Measurements from ENCODE around the gene DSN1. TPM values are rescaled to one million over a fixed set of nuclear protein-coding genes. Genes with fewer than 3 reads are reported as not detected.

DSN1 gene
- polyA plus RNA-seq, 1 donor: 13.8 TPM

GRCh38 chr20:36742558-36742957 is 31.0 kb downstream of the DSN1 start:
- no CpG with 5 or more reads among the region's 2 CpGs for WGBS (ENCODE audit: insufficient coverage, low lambda C conversion rate)
- Histone ChIP-seq H3K9me3 (ENCODE audit: control insufficient read depth, low read depth, low read length) (no peaks in the 10 kb centered on the region), H3K36me3 (ENCODE audit: control insufficient read depth, insufficient read depth, low read length) (no peaks in the 10 kb centered on the region), H3K4me3 (ENCODE audit: low read length) (no peak overlapping the region), H3K4me1 (ENCODE audit: control insufficient read depth, insufficient read depth, low read length) (peaks cover 6% of the 10 kb centered on the region), H3K27ac (ENCODE audit: low read length) (no peak overlapping the region), H3K27me3 (ENCODE audit: control insufficient read depth, insufficient read depth, low read length) (no peaks in the 10 kb centered on the region)
- DNase-seq: no peak

- no peak overlapping the region for H3K27ac ChIP-seq (ENCODE audit: low read length)
- peaks cover 3% of the 10 kb centered on the region for H3K4me1 ChIP-seq (ENCODE audit: control insufficient read depth, insufficient read depth, low read length)
- WGBS (ENCODE audit: insufficient coverage, low lambda C conversion rate): 80% methylated on average over 3 of the region's 4 CpGs
- DNase-seq: no peak
- H3K9me3 ChIP-seq (ENCODE audit: control insufficient read depth, low read depth, low read length): no peaks in the 10 kb centered on the region
- H3K27me3 ChIP-seq (ENCODE audit: control insufficient read depth, insufficient read depth, low read length): no peaks in the 10 kb centered on the region
- no peaks in the 10 kb centered on the region for H3K36me3 ChIP-seq (ENCODE audit: control insufficient read depth, insufficient read depth, low read length)
- no peak overlapping the region for H3K4me3 ChIP-seq (ENCODE audit: low read length)
Measured at GRCh38 chr20:36741072-36741471, 32.5 kb downstream of the DSN1 start.

GRCh38 chr20:36737183-36737499 is 36.4 kb downstream of the DSN1 start:
- 100% methylated on average over 1 of the region's 6 CpGs for WGBS (ENCODE audit: insufficient coverage, low lambda C conversion rate)

GRCh38 chr20:36736451-36737182 is 36.9 kb downstream of the DSN1 start:
- H3K9me3 ChIP-seq (ENCODE audit: control insufficient read depth, low read depth, low read length): no peaks in the 10 kb centered on the region
- no peak overlapping the region for H3K27ac ChIP-seq (ENCODE audit: low read length)
- H3K4me1 ChIP-seq (ENCODE audit: control insufficient read depth, insufficient read depth, low read length): no peaks in the 10 kb centered on the region
- H3K36me3 ChIP-seq (ENCODE audit: control insufficient read depth, insufficient read depth, low read length): no peaks in the 10 kb centered on the region
- H3K27me3 ChIP-seq (ENCODE audit: control insufficient read depth, insufficient read depth, low read length): no peaks in the 10 kb centered on the region
- WGBS (ENCODE audit: insufficient coverage, low lambda C conversion rate): no CpG with 5 or more reads among the region's 3 CpGs
- H3K4me3 ChIP-seq (ENCODE audit: low read length): no peak overlapping the region
- DNase-seq: no peak

More at GRCh38 chr20:36737183-36737499, 36.4 kb downstream of the DSN1 start:
- Histone ChIP-seq H3K36me3 (ENCODE audit: control insufficient read depth, insufficient read depth, low read length) (no peaks in the 10 kb centered on the region), H3K9me3 (ENCODE audit: control insufficient read depth, low read depth, low read length) (no peaks in the 10 kb centered on the region), H3K27me3 (ENCODE audit: control insufficient read depth, insufficient read depth, low read length) (no peaks in the 10 kb centered on the region), H3K27ac (ENCODE audit: low read length) (no peak overlapping the region), H3K4me3 (ENCODE audit: low read length) (no peak overlapping the region), H3K4me1 (ENCODE audit: control insufficient read depth, insufficient read depth, low read length) (no peaks in the 10 kb centered on the region)
- DNase-seq: no peak

GRCh38 chr20:36732456-36732855 is 41.1 kb downstream of the DSN1 start:
- no peaks in the 10 kb centered on the region for H3K9me3 ChIP-seq (ENCODE audit: control insufficient read depth, low read depth, low read length)
- no peak overlapping the region for H3K27ac ChIP-seq (ENCODE audit: low read length)
- H3K36me3 ChIP-seq (ENCODE audit: control insufficient read depth, insufficient read depth, low read length): no peaks in the 10 kb centered on the region
- no CpG with 5 or more reads among the region's 1 CpG for WGBS (ENCODE audit: insufficient coverage, low lambda C conversion rate)
- no peak for DNase-seq
- no peak overlapping the region for H3K4me3 ChIP-seq (ENCODE audit: low read length)
- no peaks in the 10 kb centered on the region for H3K4me1 ChIP-seq (ENCODE audit: control insufficient read depth, insufficient read depth, low read length)
- no peaks in the 10 kb centered on the region for H3K27me3 ChIP-seq (ENCODE audit: control insufficient read depth, insufficient read depth, low read length)

- peak in 1 of 2 donors; percentile 4 for DNase-seq
- no peaks in the 10 kb centered on the region for H3K9me3 ChIP-seq (ENCODE audit: control insufficient read depth, low read depth, low read length)
- no CpG with 5 or more reads among the region's 3 CpGs for WGBS (ENCODE audit: insufficient coverage, low lambda C conversion rate)
- no peak overlapping the region for H3K4me3 ChIP-seq (ENCODE audit: low read length)
- no peaks in the 10 kb centered on the region for H3K4me1 ChIP-seq (ENCODE audit: control insufficient read depth, insufficient read depth, low read length)
- H3K27me3 ChIP-seq (ENCODE audit: control insufficient read depth, insufficient read depth, low read length): no peaks in the 10 kb centered on the region
- H3K27ac ChIP-seq (ENCODE audit: low read length): no peak overlapping the region
- no peaks in the 10 kb centered on the region for H3K36me3 ChIP-seq (ENCODE audit: control insufficient read depth, insufficient read depth, low read length)
Measured at GRCh38 chr20:36728986-36729385, 44.6 kb downstream of the DSN1 start.

DNA sequence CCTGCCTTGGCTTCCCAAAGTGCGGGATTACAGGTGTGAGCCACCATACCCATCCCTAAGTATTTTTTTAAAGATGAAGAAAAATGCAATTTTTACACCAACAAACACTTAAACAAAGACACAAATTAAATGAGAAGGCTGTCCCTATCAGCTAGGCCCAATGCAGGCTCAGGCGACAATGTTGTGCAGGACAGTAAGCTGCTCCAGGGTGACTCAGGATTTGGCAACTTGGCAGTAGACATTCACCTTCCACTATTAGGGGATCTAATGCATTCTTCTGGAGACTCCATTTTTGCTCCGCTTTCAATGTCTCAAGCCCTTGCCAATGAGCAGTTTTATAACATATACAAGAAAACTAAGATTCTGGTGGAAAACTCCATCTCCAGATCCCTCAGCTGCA is 47.4 kb downstream of the DSN1 start:
- no peak for DNase-seq
- Histone ChIP-seq H3K9me3 (ENCODE audit: control insufficient read depth, low read depth, low read length) (no peaks in the 10 kb centered on the region), H3K4me3 (ENCODE audit: low read length) (no peak overlapping the region), H3K27me3 (ENCODE audit: control insufficient read depth, insufficient read depth, low read length) (no peaks in the 10 kb centered on the region), H3K27ac (ENCODE audit: low read length) (no peak overlapping the region), H3K36me3 (ENCODE audit: control insufficient read depth, insufficient read depth, low read length) (no peaks in the 10 kb centered on the region), H3K4me1 (ENCODE audit: control insufficient read depth, insufficient read depth, low read length) (no peaks in the 10 kb centered on the region)
- no CpG with 5 or more reads among the region's 3 CpGs for WGBS (ENCODE audit: insufficient coverage, low lambda C conversion rate)

DNA sequence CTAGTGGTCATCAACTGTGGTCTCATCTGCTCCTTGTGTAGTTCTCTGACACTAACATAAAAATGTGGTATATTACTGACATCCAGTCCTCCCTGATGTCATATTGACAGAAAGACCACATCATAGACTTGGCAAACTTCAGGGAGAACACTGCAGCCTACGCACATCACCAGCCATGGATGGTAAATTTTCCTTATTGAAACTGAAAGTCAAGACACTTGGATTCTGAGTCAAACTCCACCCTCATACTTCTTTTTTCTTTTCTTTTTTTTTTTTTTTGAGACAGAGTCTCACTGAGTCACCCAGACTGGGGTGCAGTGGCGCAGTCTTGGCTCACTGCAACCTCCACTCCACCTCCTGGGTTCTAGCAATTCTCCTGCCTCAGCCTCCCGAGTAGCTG is 53.1 kb downstream of the DSN1 start:
- H3K27me3 ChIP-seq (ENCODE audit: control insufficient read depth, insufficient read depth, low read length): no peaks in the 10 kb centered on the region
- H3K27ac ChIP-seq (ENCODE audit: low read length): no peak overlapping the region
- no peaks in the 10 kb centered on the region for H3K9me3 ChIP-seq (ENCODE audit: control insufficient read depth, low read depth, low read length)
- peaks cover 2% of the 10 kb centered on the region for H3K36me3 ChIP-seq (ENCODE audit: control insufficient read depth, insufficient read depth, low read length)
- no peaks in the 10 kb centered on the region for H3K4me1 ChIP-seq (ENCODE audit: control insufficient read depth, insufficient read depth, low read length)
- DNase-seq: no peak
- no CpG with 5 or more reads among the region's 3 CpGs for WGBS (ENCODE audit: insufficient coverage, low lambda C conversion rate)
- no peak overlapping the region for H3K4me3 ChIP-seq (ENCODE audit: low read length)

- no peaks in the 10 kb centered on the region for H3K27me3 ChIP-seq (ENCODE audit: control insufficient read depth, insufficient read depth, low read length)
- 100% methylated on average over 1 of the region's 2 CpGs for WGBS (ENCODE audit: insufficient coverage, low lambda C conversion rate)
Measured at GRCh38 chr20:36717657-36718056, 55.9 kb downstream of the DSN1 start.

DNA sequence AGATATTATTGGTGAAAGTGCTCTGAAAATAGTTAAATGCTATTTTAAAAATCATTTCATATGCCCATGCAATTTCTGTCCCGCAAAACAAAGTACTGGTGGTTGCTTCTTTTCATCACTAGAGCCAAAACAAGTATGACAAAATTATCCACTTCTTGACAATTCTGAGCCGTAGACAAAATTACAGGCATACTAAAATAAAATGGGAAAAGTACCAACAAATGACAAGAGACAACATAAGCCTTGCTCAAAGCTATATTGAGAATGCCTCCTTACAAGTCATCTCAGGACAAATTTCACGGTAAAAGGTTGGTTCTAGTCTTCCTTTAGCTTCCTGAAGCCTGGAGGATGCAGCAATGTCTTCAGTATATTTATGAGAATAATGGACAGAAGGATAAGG is 56.5 kb downstream of the DSN1 start:
- no peak overlapping the region for H3K27ac ChIP-seq (ENCODE audit: low read length)
- H3K9me3 ChIP-seq (ENCODE audit: control insufficient read depth, low read depth, low read length): no peaks in the 10 kb centered on the region
- no CpG with 5 or more reads among the region's 3 CpGs for WGBS (ENCODE audit: insufficient coverage, low lambda C conversion rate)
- no peaks in the 10 kb centered on the region for H3K4me1 ChIP-seq (ENCODE audit: control insufficient read depth, insufficient read depth, low read length)
- H3K4me3 ChIP-seq (ENCODE audit: low read length): no peak overlapping the region
- peaks cover 2% of the 10 kb centered on the region for H3K36me3 ChIP-seq (ENCODE audit: control insufficient read depth, insufficient read depth, low read length)
- H3K27me3 ChIP-seq (ENCODE audit: control insufficient read depth, insufficient read depth, low read length): no peaks in the 10 kb centered on the region
- no peak for DNase-seq

More at GRCh38 chr20:36717657-36718056, 55.9 kb downstream of the DSN1 start:
- no peaks in the 10 kb centered on the region for H3K4me1 ChIP-seq (ENCODE audit: control insufficient read depth, insufficient read depth, low read length)
- no peak overlapping the region for H3K4me3 ChIP-seq (ENCODE audit: low read length)
- no peaks in the 10 kb centered on the region for H3K9me3 ChIP-seq (ENCODE audit: control insufficient read depth, low read depth, low read length)
- peaks cover 2% of the 10 kb centered on the region for H3K36me3 ChIP-seq (ENCODE audit: control insufficient read depth, insufficient read depth, low read length)
- H3K27ac ChIP-seq (ENCODE audit: low read length): no peak overlapping the region
- DNase-seq: no peak

DNA sequence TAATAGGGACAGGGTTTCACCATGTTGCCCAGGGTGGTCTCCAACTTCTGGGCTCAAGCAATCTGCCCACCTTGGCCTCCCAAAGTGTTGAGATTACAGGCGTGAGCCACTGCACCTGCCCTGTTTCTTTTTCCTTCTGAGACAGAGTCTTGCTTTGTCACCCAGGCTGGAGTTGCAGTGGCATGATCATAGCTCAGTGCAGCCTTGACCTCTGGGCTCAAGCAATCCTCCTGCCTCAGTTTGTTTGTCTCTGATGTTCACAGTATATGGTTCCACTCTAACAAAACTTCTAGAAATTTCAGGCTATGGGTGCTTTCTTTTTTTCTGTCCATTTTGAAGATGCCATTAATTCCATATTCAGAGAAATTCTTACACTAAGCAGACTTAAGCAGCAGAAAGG is 60.8 kb downstream of the DSN1 start:
- Histone ChIP-seq H3K4me3 (ENCODE audit: low read length) (no peak overlapping the region), H3K9me3 (ENCODE audit: control insufficient read depth, low read depth, low read length) (no peaks in the 10 kb centered on the region), H3K27ac (ENCODE audit: low read length) (no peak overlapping the region), H3K27me3 (ENCODE audit: control insufficient read depth, insufficient read depth, low read length) (no peaks in the 10 kb centered on the region), H3K4me1 (ENCODE audit: control insufficient read depth, insufficient read depth, low read length) (no peaks in the 10 kb centered on the region), H3K36me3 (ENCODE audit: control insufficient read depth, insufficient read depth, low read length) (no peaks in the 10 kb centered on the region)
- no CpG with 5 or more reads among the region's 1 CpG for WGBS (ENCODE audit: insufficient coverage, low lambda C conversion rate)
- no peak for DNase-seq

Data from large intestine (tissue), 3 donors.